Glutamatergic neuron (in vitro differentiated cells): ENCODE results near the gene ATP2B3. TPM values are rescaled to one million over a fixed set of nuclear protein-coding genes. Genes with fewer than 3 reads are reported as not detected.

Experiments
- DNase-seq: peaks from one replicate; pipeline ENCODE4 v3.0.0; 2022
- H3K27ac Mint-ChIP-seq: one replicate; pipeline ENCODE4 v1.8.0; 2020; ENCODE audit warnings: mild to moderate bottlenecking, mixed read lengths, inconsistent platforms; ENCODE audit not compliant: unreplicated experiment
- H3K27me3 Mint-ChIP-seq: one replicate; pipeline ENCODE4 v1.8.0; 2020; ENCODE audit warnings: mild to moderate bottlenecking, moderate library complexity, mixed read lengths, inconsistent platforms; ENCODE audit not compliant: unreplicated experiment
- H3K36me3 Mint-ChIP-seq: one replicate; pipeline ENCODE4 v1.8.0; 2020; ENCODE audit warnings: mild to moderate bottlenecking, mixed read lengths, inconsistent platforms; ENCODE audit not compliant: unreplicated experiment
- H3K4me1 Mint-ChIP-seq: one replicate; pipeline ENCODE4 v1.8.0; 2020; ENCODE audit warnings: mild to moderate bottlenecking, low read depth, mixed read lengths, inconsistent platforms; ENCODE audit not compliant: unreplicated experiment
- H3K4me3 Mint-ChIP-seq: one replicate; pipeline ENCODE4 v1.8.0; 2020; ENCODE audit warnings: mild to moderate bottlenecking, mixed read lengths, inconsistent platforms; ENCODE audit not compliant: unreplicated experiment
- H3K9me3 Mint-ChIP-seq: one replicate; pipeline ENCODE4 v1.8.0; 2020; ENCODE audit warnings: mild to moderate bottlenecking, moderate library complexity, mixed read lengths, inconsistent platforms; ENCODE audit not compliant: unreplicated experiment
- total RNA-seq: library from RNA; stranded (reverse); fragmentation: NEBNext Ultra II Directional; extraction: Animal tissue kit (Norgen Biotek cat#: 25700); gene quantifications from one replicate; pipeline ENCODE4 v1.2.1, GENCODE V29; 2021; ENCODE audit not compliant: unreplicated experiment
- TF ChIP-seq, protein P1 (sequence below): fragments of 200-600 bp; sonication (generic); IDR thresholded peaks from one replicate; pipeline ENCODE4 v1.5.0; 2021; ENCODE audit not compliant: partially characterized antibody, unreplicated experiment

Gene ATP2B3
- total RNA-seq, 1 donor from 2014 or later, result 68.0 TPM

GRCh38 chrX:153587342-153587741 is 69.9 kb downstream of the ATP2B3 start:
- peaks cover 4% of the 10 kb centered on the region for H3K36me3 Mint-ChIP-seq
- no peak overlapping the region for H3K27ac Mint-ChIP-seq
- H3K4me1 Mint-ChIP-seq, result peaks cover 26% of the 10 kb centered on the region
- DNase-seq, result no peak
- H3K9me3 Mint-ChIP-seq, result no peaks in the 10 kb centered on the region
- H3K4me3 Mint-ChIP-seq, result no peak overlapping the region
- TF ChIP-seq, protein P1, sequence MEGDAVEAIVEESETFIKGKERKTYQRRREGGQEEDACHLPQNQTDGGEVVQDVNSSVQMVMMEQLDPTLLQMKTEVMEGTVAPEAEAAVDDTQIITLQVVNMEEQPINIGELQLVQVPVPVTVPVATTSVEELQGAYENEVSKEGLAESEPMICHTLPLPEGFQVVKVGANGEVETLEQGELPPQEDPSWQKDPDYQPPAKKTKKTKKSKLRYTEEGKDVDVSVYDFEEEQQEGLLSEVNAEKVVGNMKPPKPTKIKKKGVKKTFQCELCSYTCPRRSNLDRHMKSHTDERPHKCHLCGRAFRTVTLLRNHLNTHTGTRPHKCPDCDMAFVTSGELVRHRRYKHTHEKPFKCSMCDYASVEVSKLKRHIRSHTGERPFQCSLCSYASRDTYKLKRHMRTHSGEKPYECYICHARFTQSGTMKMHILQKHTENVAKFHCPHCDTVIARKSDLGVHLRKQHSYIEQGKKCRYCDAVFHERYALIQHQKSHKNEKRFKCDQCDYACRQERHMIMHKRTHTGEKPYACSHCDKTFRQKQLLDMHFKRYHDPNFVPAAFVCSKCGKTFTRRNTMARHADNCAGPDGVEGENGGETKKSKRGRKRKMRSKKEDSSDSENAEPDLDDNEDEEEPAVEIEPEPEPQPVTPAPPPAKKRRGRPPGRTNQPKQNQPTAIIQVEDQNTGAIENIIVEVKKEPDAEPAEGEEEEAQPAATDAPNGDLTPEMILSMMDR, result no peak
- peaks cover 1% of the 10 kb centered on the region for H3K27me3 Mint-ChIP-seq

DNA sequence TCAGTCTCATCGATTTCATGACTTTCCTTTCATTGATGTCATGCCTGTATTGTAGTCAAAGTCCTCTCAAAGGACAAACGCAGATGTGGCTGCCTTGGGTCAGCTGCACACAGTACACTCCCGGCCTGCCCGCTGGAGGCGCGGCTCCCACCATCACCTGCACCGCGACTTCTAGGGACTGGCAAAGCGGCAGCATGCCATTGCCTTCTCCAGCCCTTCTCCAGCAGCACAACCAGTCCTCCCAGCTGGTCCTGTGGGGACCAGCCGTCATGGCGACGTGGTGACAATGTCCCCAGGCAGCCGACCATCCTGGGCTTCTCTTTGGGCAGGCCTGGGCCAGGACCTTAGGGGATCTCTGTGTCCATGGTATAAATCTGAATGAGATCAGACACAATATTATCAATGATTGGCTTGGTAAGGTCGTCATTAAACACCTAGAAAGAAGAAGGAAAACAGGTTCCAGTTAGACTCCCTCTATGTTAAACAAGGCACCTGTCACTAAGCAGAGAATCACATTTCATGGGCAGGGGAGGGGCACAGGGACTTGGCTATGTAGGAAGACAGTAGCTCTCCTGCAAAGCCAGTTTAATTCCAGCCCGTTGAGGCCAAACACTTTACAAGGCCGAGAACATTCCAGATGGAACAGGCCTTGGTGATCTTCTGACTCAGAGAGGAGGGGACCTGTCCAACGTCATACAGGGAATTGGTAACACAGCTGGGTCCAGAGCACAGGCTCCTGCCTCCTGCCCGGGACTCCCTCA is 70.8 kb downstream of the ATP2B3 start:
- H3K27me3 Mint-ChIP-seq, result no peaks in the 10 kb centered on the region
- TF ChIP-seq, protein P1, result no peak
- no peak overlapping the region for H3K4me3 Mint-ChIP-seq
- H3K27ac Mint-ChIP-seq, result no peak overlapping the region
- peaks cover 4% of the 10 kb centered on the region for H3K36me3 Mint-ChIP-seq
- no peak for DNase-seq
- peaks cover 25% of the 10 kb centered on the region for H3K4me1 Mint-ChIP-seq
- H3K9me3 Mint-ChIP-seq, result peaks cover 2% of the 10 kb centered on the region

DNA sequence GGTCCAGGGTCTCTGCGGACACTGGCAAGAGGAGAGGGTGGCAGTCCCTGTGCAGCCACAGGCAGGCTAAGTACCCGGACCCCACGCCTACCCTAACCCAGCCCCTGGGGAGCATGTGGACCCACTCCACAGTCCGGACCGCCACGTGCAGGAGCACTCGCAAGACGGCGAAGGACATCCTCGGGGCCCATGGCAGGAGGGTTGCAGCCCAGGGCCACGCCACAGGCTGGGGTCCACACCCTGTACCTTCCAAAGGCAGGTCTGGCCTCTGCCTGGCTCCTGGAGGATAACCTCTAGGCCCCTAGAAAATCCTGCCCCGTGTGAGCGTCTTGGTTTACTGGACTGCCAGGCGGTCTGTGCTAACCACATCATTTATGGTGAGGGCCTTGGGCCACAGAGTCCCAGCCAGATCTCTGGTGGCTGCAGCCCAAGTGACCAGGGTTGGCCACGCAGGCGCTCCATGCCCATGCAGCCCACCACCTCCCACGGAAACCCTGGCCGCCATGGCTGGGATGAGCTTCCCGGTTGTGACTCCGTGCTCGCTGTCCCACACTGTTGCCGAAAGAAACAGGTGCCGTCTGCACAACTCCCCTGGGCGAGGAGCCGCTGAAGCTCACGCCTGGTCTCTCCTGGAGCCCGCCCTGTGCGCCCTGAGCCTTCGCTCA is 71.5 kb downstream of the ATP2B3 start:
- Mint-ChIP-seq H3K36me3 (peaks cover 4% of the 10 kb centered on the region), H3K9me3 (peaks cover 2% of the 10 kb centered on the region), H3K4me1 (peaks cover 25% of the 10 kb centered on the region), H3K27ac (no peak overlapping the region), H3K27me3 (no peaks in the 10 kb centered on the region), H3K4me3 (no peak overlapping the region)
- TF ChIP-seq, protein P1, result no peak
- no peak for DNase-seq

DNA sequence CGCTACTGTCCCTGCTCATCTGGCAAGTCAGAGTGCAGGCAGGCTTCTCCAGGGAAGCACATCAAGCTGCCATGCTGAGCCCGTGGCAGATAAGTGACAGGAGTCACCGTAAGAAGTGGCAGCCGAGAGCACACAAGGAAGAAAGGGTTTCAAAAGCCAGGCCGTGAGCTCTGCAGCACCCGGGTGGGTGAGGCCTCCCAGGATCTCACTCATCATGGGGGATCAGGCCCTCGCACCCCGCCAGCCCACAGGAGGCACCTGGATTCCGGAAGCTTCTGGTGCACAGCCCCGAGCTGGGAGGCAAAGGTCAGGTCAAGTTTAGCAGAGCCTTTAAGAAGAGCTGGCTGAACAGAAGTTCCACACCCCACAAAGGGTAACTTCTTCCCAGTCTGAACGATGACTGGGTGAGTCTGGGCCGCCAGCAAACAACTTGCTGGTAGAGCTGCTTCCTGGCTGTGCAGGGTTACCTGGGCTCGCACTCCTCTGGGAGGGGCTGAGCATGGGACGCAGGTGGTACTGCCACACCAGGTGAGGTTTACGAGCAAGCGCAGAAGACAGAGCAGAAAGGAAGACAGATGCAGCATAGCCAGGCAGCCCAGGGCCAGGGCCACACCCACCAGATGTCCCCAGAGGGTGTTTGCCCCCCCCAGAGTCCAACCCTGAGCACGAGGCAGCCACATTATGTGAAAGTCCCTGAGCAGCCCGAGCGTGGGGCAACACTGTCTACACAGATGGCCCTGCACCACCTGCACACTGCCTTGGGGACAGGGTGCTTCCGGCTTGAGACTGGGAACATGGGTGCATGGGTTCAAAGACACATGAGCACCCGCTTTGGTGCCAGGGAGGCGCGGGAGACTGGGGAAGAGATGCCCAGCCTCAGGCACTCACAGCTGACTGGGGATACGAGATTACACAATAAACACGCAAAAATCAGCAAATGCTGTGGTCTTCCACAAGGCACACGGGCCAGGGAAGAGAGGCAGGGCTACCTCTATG is 73.8 kb downstream of the ATP2B3 start:
- peak overlapping the region; percentile 55 for H3K27ac Mint-ChIP-seq
- TF ChIP-seq, protein P1, result no peak
- peaks cover 4% of the 10 kb centered on the region for H3K36me3 Mint-ChIP-seq
- DNase-seq, result no peak
- H3K4me3 Mint-ChIP-seq, result peak overlapping the region; percentile 61
- peaks cover 3% of the 10 kb centered on the region for H3K9me3 Mint-ChIP-seq
- H3K4me1 Mint-ChIP-seq, result peaks cover 31% of the 10 kb centered on the region
- no peaks in the 10 kb centered on the region for H3K27me3 Mint-ChIP-seq
